C1 segment of cervical spinal cord (tissue), 14 donors: ENCODE results near the gene HDHD3.
"Not testable (repeated sequence)": the region's sequence is repeated elsewhere in the genome, so short reads cannot be mapped to it uniquely, and the experiment has no call there.

Experiments
- DNase-seq, 14 donors: peaks; one replicate each; lab custom pipeline; 2025; lab: John Stamatoyannopoulos, UW

HDHD3 gene

GRCh38 chr9:113390192-113390960 is 13.6 kb upstream of the HDHD3 start:
- no peak for DNase-seq

- DNase-seq, result no peak
Observed at GRCh38 chr9:113389451-113389850, 12.7 kb upstream of the HDHD3 start.

GRCh38 chr9:113388833-113389232 is 12.0 kb upstream of the HDHD3 start:
- no peak for DNase-seq

- DNase-seq, result no peak
Observed at GRCh38 chr9:113387560-113388230, 10.9 kb upstream of the HDHD3 start.

- no peak for DNase-seq
Observed at GRCh38 chr9:113386571-113387393, 10.0 kb upstream of the HDHD3 start.

- no peak for DNase-seq
Observed at GRCh38 chr9:113381909-113382411, 5.2 kb upstream of the HDHD3 start.

GRCh38 chr9:113381441-113381840 is 4.7 kb upstream of the HDHD3 start:
- DNase-seq, result not testable (repeated sequence)

GRCh38 chr9:113380869-113381378 is 4.1 kb upstream of the HDHD3 start:
- no peak for DNase-seq

GRCh38 chr9:113379829-113380210 is 3.0 kb upstream of the HDHD3 start:
- not testable (repeated sequence) for DNase-seq

- not testable (repeated sequence) for DNase-seq
Observed at GRCh38 chr9:113379094-113379828, 2.5 kb upstream of the HDHD3 start.

- no peak for DNase-seq
Observed at GRCh38 chr9:113375057-113376023, 1.4 kb downstream of the HDHD3 start.

- DNase-seq, result no peak
Observed at GRCh38 chr9:113373676-113374392, 3.0 kb downstream of the HDHD3 start.

GRCh38 chr9:113373256-113373655 is 3.5 kb downstream of the HDHD3 start:
- DNase-seq, result no peak

- DNase-seq, result no peak
Observed at GRCh38 chr9:113372059-113372458, 4.7 kb downstream of the HDHD3 start.

- no peak for DNase-seq
Observed at GRCh38 chr9:113370806-113371325, 5.9 kb downstream of the HDHD3 start.

GRCh38 chr9:113369855-113370140 is 7.0 kb downstream of the HDHD3 start:
- DNase-seq, result no peak

- no peak for DNase-seq
Observed at GRCh38 chr9:113368982-113369854, 7.6 kb downstream of the HDHD3 start.

GRCh38 chr9:113368348-113368981 is 8.3 kb downstream of the HDHD3 start:
- DNase-seq, result no peak
